GM12878 (cell line): ENCODE results near the gene ITPKB. TPM values are rescaled to one million over a fixed set of nuclear protein-coding genes. Genes with fewer than 3 reads are reported as not detected.

ENCODE experiments used
- CBFB ChIP-seq: IDR thresholded peaks from 2 replicates; pipeline ENCODE4 v1.6.1; 2016; ENCODE audit warnings: antibody characterized with exemption, low read depth
- CHD1 ChIP-seq: IDR thresholded peaks from 2 replicates; pipeline ENCODE4 v1.6.1; 2012; ENCODE audit warnings: low read depth, low read length, improper control_type of control experiment
- CREM ChIP-seq: IDR thresholded peaks from 2 replicates; pipeline ENCODE4 v1.6.1; 2014; ENCODE audit warnings: antibody characterized with exemption, low read depth
- EGR1 ChIP-seq, 2 experiments: IDR thresholded peaks; 1 replicate in 1 of 2; 2 replicates in 1 of 2; pipeline ENCODE4 v1.6.1; 2011 to 2012; ENCODE audit warnings: low read depth in 2 of 2, low read length in 2 of 2, borderline replicate concordance in 1 of 2, mild to moderate bottlenecking in 1 of 2, moderate library complexity in 1 of 2
- ETV6 ChIP-seq, 2 experiments: fragments of 450-650 bp in 1 of 2; IDR thresholded peaks in 1 of 2; conservative IDR thresholded peaks in 1 of 2; 2 replicates each; pipeline ENCODE4 v1.6.1; 2014; ENCODE audit warnings: antibody characterized with exemption in 1 of 2, borderline replicate concordance in 1 of 2, low read depth in 1 of 2, mild to moderate bottlenecking in 1 of 2, moderate library complexity in 1 of 2
- GABPA ChIP-seq: IDR thresholded peaks from 2 replicates; pipeline ENCODE4 v1.6.1; 2014; ENCODE audit warnings: antibody characterized with exemption, low read depth, mild to moderate bottlenecking, inconsistent platforms
- HDAC2 ChIP-seq: fragments of 200-600 bp; sonication (generic); IDR thresholded peaks from 2 replicates; pipeline ENCODE4 v1.6.1; 2017
- HDAC6 ChIP-seq: fragments of 200-600 bp; sonication (generic); IDR thresholded peaks from one replicate; pipeline ENCODE4 v1.8.0; 2017; ENCODE audit warnings: antibody characterized with exemption; ENCODE audit not compliant: unreplicated experiment
- MTA2 ChIP-seq: fragments of 450-650 bp; IDR thresholded peaks from 2 replicates; pipeline ENCODE4 v1.6.1; 2016; ENCODE audit warnings: low read depth, mild to moderate bottlenecking, moderate library complexity
- MXI1 ChIP-seq: fragments of 150-350 bp; IDR thresholded peaks from 2 replicates; pipeline ENCODE4 v1.6.1; 2011; ENCODE audit warnings: low read depth, mild to moderate bottlenecking, inconsistent platforms, low read length, improper control_type of control experiment
- NBN ChIP-seq: fragments of 450-650 bp; IDR thresholded peaks from 2 replicates; pipeline ENCODE4 v1.6.1; 2016
- NFYA ChIP-seq: IDR thresholded peaks from 2 replicates; pipeline ENCODE4 v1.6.1; 2011; ENCODE audit warnings: low read depth, mild to moderate bottlenecking, low read length, improper control_type of control experiment, borderline replicate concordance
- PML ChIP-seq: IDR thresholded peaks from 2 replicates; pipeline ENCODE4 v1.6.1; 2012; ENCODE audit warnings: low read length, inconsistent platforms
- RCOR1 ChIP-seq: conservative IDR thresholded peaks from 2 replicates; pipeline ENCODE4 v1.6.1; 2012; ENCODE audit warnings: low read depth, low read length, improper control_type of control experiment
- RFX5 ChIP-seq: IDR thresholded peaks from 2 replicates; pipeline ENCODE4 v1.6.1; 2011; ENCODE audit warnings: low read depth, low read length, improper control_type of control experiment
- SUZ12 ChIP-seq: fragments of 200-600 bp; sonication (generic); IDR thresholded peaks from one replicate; pipeline ENCODE4 v1.6.1; 2018; ENCODE audit warnings: antibody characterized with exemption, mild to moderate bottlenecking; ENCODE audit not compliant: unreplicated experiment
- TCF12 ChIP-seq: IDR thresholded peaks from 2 replicates; pipeline ENCODE4 v1.6.1; 2011; ENCODE audit warnings: low read depth, mild to moderate bottlenecking, low read length
- polyA plus RNA-seq, 11 experiments: library from polyadenylated mRNA; depleted of rRNA in 4 of 11; unstranded in 6 of 11; stranded (reverse) in 5 of 11; fragments of >200 nt; fragmentation: Nextera tagmentation in 4 of 11; fragmentation: Illumina TruSeq in 1 of 11; extraction: Ambion mirVana in 4 of 11; extraction: Trizol in 1 of 11; gene quantifications; 1 replicate in 1 of 11; 2 replicates in 10 of 11; pipeline versions ENCODE4 v1.2.1 to v1.2.3, GENCODE V29; 2011 to 2016; ENCODE audit warnings: inconsistent platforms in 2 of 11, missing spikeins in 2 of 11, low read depth in 1 of 11
- total RNA-seq, 4 experiments: library from RNA; depleted of rRNA in 3 of 4; stranded (reverse); fragments of >200 nt in 3 of 4; fragmentation: Illumina TruSeq in 1 of 4; extraction: Trizol in 1 of 4; gene quantifications; 2 replicates each; pipeline versions ENCODE4 v1.2.1 to v1.2.3, GENCODE V29; 2013 to 2021
- TF ChIP-seq, protein P1 (sequence below): fragments of 450-650 bp; formaldehyde crosslinking; IDR thresholded peaks from 2 replicates; pipeline ENCODE4 v1.4.0; 2020; ENCODE audit warnings: mild to moderate bottlenecking, moderate library complexity
- TF ChIP-seq, protein P2 (sequence below): IDR thresholded peaks from 2 replicates; pipeline ENCODE4 v1.6.1; 2011; ENCODE audit warnings: borderline replicate concordance, low read depth, mild to moderate bottlenecking, moderate library complexity, mixed read lengths, low read length; ENCODE audit not compliant: insufficient read depth; ENCODE audit errors: extremely low read length
- TF ChIP-seq, protein P3 (sequence below): fragments of 450-650 bp; IDR thresholded peaks from 2 replicates; pipeline ENCODE4 v1.6.1; 2017; ENCODE audit warnings: mild to moderate bottlenecking
- TF ChIP-seq, protein P4 (sequence below): IDR thresholded peaks from 2 replicates; pipeline ENCODE4 v1.6.1; 2011; ENCODE audit warnings: low read depth, low read length, improper control_type of control experiment, borderline replicate concordance

Gene ITPKB
- total and polyA plus RNA-seq, 10 of the 15 experiments (the other 5 are each of a cell fraction or from before 2014, with no cell fraction given), result 1.3 to 38.7 (median 12.9) TPM

DNA sequence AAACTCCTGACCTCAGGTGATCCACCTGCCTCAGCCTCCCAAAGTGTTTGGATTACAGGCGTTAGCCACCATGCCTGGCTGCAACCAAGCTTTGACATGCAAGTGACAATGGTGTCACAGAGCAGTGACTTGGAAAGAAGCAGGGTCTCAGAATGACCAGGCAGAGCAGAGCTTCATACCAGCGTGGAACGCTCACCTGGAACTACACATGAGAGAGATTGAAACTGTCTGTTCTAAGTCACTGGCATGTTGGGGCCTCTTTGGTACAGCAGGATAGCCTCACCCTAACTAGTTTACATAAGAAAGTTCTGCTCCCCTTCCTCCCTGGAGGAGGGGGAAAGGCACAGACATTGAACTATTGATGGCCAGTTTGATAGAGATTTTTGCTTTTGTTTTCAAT is 47.5 kb upstream of the ITPKB start (continued):
- TF ChIP-seq ETV6 (conservative IDR thresholded peaks at IDR 0.05 in 1 of 2, IDR thresholded peaks at IDR 0.05 in 1 of 2; ENCODE audit: borderline replicate concordance in 1 of 2, low read depth in 1 of 2) (no peak), MTA2 (no peak), MXI1 (no peak), CHD1 (no peak), RFX5 (no peak), HDAC2 (no peak), SUZ12 (no peak), RCOR1 (no peak), NBN (no peak), CREM (peak; percentile 66), EGR1 (IDR thresholded peaks at IDR 0.05; ENCODE audit: borderline replicate concordance in 1 of 2, low read depth in 2 of 2, low read length in 2 of 2) (no peak), CBFB (no peak), GABPA (no peak), HDAC6 (no peak), TCF12 (no peak), NFYA (no peak), PML (no peak)
- TF ChIP-seq, protein P1, sequence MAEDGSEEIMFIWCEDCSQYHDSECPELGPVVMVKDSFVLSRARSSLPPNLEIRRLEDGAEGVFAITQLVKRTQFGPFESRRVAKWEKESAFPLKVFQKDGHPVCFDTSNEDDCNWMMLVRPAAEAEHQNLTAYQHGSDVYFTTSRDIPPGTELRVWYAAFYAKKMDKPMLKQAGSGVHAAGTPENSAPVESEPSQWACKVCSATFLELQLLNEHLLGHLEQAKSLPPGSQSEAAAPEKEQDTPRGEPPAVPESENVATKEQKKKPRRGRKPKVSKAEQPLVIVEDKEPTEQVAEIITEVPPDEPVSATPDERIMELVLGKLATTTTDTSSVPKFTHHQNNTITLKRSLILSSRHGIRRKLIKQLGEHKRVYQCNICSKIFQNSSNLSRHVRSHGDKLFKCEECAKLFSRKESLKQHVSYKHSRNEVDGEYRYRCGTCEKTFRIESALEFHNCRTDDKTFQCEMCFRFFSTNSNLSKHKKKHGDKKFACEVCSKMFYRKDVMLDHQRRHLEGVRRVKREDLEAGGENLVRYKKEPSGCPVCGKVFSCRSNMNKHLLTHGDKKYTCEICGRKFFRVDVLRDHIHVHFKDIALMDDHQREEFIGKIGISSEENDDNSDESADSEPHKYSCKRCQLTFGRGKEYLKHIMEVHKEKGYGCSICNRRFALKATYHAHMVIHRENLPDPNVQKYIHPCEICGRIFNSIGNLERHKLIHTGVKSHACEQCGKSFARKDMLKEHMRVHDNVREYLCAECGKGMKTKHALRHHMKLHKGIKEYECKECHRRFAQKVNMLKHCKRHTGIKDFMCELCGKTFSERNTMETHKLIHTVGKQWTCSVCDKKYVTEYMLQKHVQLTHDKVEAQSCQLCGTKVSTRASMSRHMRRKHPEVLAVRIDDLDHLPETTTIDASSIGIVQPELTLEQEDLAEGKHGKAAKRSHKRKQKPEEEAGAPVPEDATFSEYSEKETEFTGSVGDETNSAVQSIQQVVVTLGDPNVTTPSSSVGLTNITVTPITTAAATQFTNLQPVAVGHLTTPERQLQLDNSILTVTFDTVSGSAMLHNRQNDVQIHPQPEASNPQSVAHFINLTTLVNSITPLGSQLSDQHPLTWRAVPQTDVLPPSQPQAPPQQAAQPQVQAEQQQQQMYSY, result no peak
- TF ChIP-seq, protein P2, sequence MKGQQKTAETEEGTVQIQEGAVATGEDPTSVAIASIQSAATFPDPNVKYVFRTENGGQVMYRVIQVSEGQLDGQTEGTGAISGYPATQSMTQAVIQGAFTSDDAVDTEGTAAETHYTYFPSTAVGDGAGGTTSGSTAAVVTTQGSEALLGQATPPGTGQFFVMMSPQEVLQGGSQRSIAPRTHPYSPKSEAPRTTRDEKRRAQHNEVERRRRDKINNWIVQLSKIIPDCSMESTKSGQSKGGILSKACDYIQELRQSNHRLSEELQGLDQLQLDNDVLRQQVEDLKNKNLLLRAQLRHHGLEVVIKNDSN, result no peak
- TF ChIP-seq, protein P3, sequence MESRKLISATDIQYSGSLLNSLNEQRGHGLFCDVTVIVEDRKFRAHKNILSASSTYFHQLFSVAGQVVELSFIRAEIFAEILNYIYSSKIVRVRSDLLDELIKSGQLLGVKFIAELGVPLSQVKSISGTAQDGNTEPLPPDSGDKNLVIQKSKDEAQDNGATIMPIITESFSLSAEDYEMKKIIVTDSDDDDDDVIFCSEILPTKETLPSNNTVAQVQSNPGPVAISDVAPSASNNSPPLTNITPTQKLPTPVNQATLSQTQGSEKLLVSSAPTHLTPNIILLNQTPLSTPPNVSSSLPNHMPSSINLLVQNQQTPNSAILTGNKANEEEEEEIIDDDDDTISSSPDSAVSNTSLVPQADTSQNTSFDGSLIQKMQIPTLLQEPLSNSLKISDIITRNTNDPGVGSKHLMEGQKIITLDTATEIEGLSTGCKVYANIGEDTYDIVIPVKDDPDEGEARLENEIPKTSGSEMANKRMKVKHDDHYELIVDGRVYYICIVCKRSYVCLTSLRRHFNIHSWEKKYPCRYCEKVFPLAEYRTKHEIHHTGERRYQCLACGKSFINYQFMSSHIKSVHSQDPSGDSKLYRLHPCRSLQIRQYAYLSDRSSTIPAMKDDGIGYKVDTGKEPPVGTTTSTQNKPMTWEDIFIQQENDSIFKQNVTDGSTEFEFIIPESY, result no peak
- TF ChIP-seq, protein P4, sequence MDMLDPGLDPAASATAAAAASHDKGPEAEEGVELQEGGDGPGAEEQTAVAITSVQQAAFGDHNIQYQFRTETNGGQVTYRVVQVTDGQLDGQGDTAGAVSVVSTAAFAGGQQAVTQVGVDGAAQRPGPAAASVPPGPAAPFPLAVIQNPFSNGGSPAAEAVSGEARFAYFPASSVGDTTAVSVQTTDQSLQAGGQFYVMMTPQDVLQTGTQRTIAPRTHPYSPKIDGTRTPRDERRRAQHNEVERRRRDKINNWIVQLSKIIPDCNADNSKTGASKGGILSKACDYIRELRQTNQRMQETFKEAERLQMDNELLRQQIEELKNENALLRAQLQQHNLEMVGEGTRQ, result no peak
